Gastrocnemius medialis (tissue), 4 donors: ENCODE results near the gene MYO18B. TPM values are rescaled to one million over a fixed set of nuclear protein-coding genes. Genes with fewer than 3 reads are reported as not detected.
A peak's percentile ranks its signal among the peaks of the same experiment; 100 is the strongest.

Source experiments
- ATAC-seq, 2 donors: fragments of 150-250 bp; one replicate each; pipeline ENCODE4 v1.9.1; 2016
- DNase-seq, 2 donors: peaks; one replicate each; pipeline ENCODE4 v3.0.0-alpha.2; 2019
- H3K27ac ChIP-seq, 4 donors: fragments of 200-600 bp; sonication (generic); 1 replicate in 1 of 4; 2 replicates in 3 of 4; pipeline ENCODE4 v1.5.1; 2016 to 2018; ENCODE audit warnings: mild to moderate bottlenecking in 2 of 4, moderate library complexity in 1 of 4
- H3K27me3 ChIP-seq, 3 donors: fragments of 200-600 bp; sonication (generic) in 2 of 3; 1 replicate in 1 of 3; 2 replicates in 2 of 3; pipeline versions ENCODE4 v1.5.1 to v1.6.0; 2016 to 2019; ENCODE audit warnings: mild to moderate bottlenecking in 1 of 3, moderate library complexity in 1 of 3
- H3K36me3 ChIP-seq, 2 donors: fragments of 200-600 bp; sonication (generic) in 1 of 2; one replicate each; pipeline ENCODE4 v1.5.1; 2017 to 2018
- H3K4me1 ChIP-seq, 2 donors: fragments of 200-600 bp; sonication (generic) in 1 of 2; one replicate each; pipeline ENCODE4 v1.5.1; 2016 to 2017; ENCODE audit warnings: mild to moderate bottlenecking in 2 of 2
- H3K4me3 ChIP-seq, 4 donors: fragments of 200-600 bp; sonication (generic) in 3 of 4; 1 replicate in 1 of 4; 2 replicates in 3 of 4; pipeline ENCODE4 v1.5.1; 2016 to 2019; ENCODE audit warnings: mild to moderate bottlenecking in 2 of 4
- H3K9me3 ChIP-seq, 3 donors: fragments of 200-600 bp; sonication (generic) in 2 of 3; 1 replicate in 1 of 3; 2 replicates in 2 of 3; pipeline ENCODE4 v1.5.1; 2016 to 2019
- POLR2A ChIP-seq, 2 donors: fragments of 450-650 bp; IDR thresholded peaks; one replicate each; pipeline ENCODE4 v1.6.1; 2017; ENCODE audit warnings: antibody characterized with exemption in 2 of 2, mild to moderate bottlenecking in 2 of 2, moderate library complexity in 2 of 2
- in situ Hi-C, 4 donors: fragments of 200-750 bp; cut with MboI; loops; one replicate each; pipeline versions ENCODE4 v1.15.0 to v1.8.0; 2017; ENCODE audit warnings: low sequenced_read_pairs in 4 of 4
- intact Hi-C: fragments of 100-400 bp; cut with DNase I; formaldehyde crosslinking; loops from one replicate; pipeline ENCODE4 v1.15.1; 2023; ENCODE audit warnings: low total_unique reads
- total RNA-seq, 4 donors: library from RNA; depleted of rRNA; stranded (reverse); fragments of >200 nt; gene quantifications; one replicate each; pipeline versions ENCODE4 v1.1.0 to v1.2.3, GENCODE V29; 2016
- TF ChIP-seq, protein P1 (sequence below), 5 experiments: fragments of 450-650 bp in 3 of 5; fragments of 200-600 bp in 2 of 5; sonication (generic) in 2 of 5; IDR thresholded peaks in 4 of 5; conservative IDR thresholded peaks in 1 of 5; 1 replicate in 4 of 5; 2 replicates in 1 of 5; pipeline ENCODE4 v1.5.1; 2016 to 2019; ENCODE audit warnings: antibody characterized with exemption in 5 of 5, mild to moderate bottlenecking in 3 of 5, moderate library complexity in 3 of 5

The MYO18B gene
- total RNA-seq, 4 donors from 2014 or later, result 273 to 408 (median 362) TPM

GRCh38 chr22:25881210-25881755 is 139.3 kb downstream of the MYO18B start:
- no peak overlapping the region for H3K4me3 ChIP-seq
- in situ Hi-C loops, result no loop called here

GRCh38 chr22:25882360-25882759 is 140.4 kb downstream of the MYO18B start:
- in situ Hi-C loops (no loop called here), intact Hi-C loops (no loop called here)
- Histone ChIP-seq H3K36me3 (peaks cover 0 to 53% of the 10 kb centered on the region in 2 donors), H3K4me3 (no peak overlapping the region), H3K9me3 (no peaks in the 10 kb centered on the region), H3K4me1 (no peaks in the 10 kb centered on the region), H3K27me3 (no peaks in the 10 kb centered on the region), H3K27ac (no peak overlapping the region)
- no peak for DNase-seq
- ATAC-seq, result no peak
- no peak for TF ChIP-seq POLR2A (IDR thresholded peaks at IDR 0.05)
- TF ChIP-seq, protein P1, sequence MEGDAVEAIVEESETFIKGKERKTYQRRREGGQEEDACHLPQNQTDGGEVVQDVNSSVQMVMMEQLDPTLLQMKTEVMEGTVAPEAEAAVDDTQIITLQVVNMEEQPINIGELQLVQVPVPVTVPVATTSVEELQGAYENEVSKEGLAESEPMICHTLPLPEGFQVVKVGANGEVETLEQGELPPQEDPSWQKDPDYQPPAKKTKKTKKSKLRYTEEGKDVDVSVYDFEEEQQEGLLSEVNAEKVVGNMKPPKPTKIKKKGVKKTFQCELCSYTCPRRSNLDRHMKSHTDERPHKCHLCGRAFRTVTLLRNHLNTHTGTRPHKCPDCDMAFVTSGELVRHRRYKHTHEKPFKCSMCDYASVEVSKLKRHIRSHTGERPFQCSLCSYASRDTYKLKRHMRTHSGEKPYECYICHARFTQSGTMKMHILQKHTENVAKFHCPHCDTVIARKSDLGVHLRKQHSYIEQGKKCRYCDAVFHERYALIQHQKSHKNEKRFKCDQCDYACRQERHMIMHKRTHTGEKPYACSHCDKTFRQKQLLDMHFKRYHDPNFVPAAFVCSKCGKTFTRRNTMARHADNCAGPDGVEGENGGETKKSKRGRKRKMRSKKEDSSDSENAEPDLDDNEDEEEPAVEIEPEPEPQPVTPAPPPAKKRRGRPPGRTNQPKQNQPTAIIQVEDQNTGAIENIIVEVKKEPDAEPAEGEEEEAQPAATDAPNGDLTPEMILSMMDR (IDR thresholded peaks at IDR 0.05 in 4 of 5, conservative IDR thresholded peaks at IDR 0.05 in 1 of 5), result no peak

More at GRCh38 chr22:25881210-25881755, 139.3 kb downstream of the MYO18B start:
- TF ChIP-seq POLR2A (IDR thresholded peaks at IDR 0.05), result no peak
- TF ChIP-seq, protein P1 (IDR thresholded peaks at IDR 0.05 in 4 of 5, conservative IDR thresholded peaks at IDR 0.05 in 1 of 5), result no peak
- Histone ChIP-seq H3K4me1 (no peaks in the 10 kb centered on the region), H3K27me3 (no peaks in the 10 kb centered on the region), H3K36me3 (peaks cover 0 to 60% of the 10 kb centered on the region in 2 donors), H3K27ac (no peak overlapping the region), H3K9me3 (no peaks in the 10 kb centered on the region)
- no peak for ATAC-seq
- intact Hi-C loops, result no loop called here
- no peak for DNase-seq

- TF ChIP-seq, protein P1 (IDR thresholded peaks at IDR 0.05 in 4 of 5, conservative IDR thresholded peaks at IDR 0.05 in 1 of 5), result no peak
- no peak for TF ChIP-seq POLR2A (IDR thresholded peaks at IDR 0.05)
- Histone ChIP-seq H3K36me3 (peaks cover 0 to 44% of the 10 kb centered on the region in 2 donors), H3K4me1 (no peaks in the 10 kb centered on the region), H3K27me3 (no peaks in the 10 kb centered on the region), H3K9me3 (no peaks in the 10 kb centered on the region), H3K27ac (no peak overlapping the region), H3K4me3 (no peak overlapping the region)
- ATAC-seq, result no peak
- DNase-seq, result no peak
- in situ Hi-C loops, result no loop called here
- intact Hi-C loops, result no loop called here
These were observed 141.6 kb downstream of the MYO18B start for GRCh38 chr22:25883482-25884033.

- no peaks in the 10 kb centered on the region for H3K4me1 ChIP-seq
- DNase-seq (no peak), ATAC-seq (peak; percentile 52 to 60)
- intact Hi-C loops, result no loop called here
- no peaks in the 10 kb centered on the region for H3K9me3 ChIP-seq
- H3K4me3 ChIP-seq, result no peak overlapping the region
- in situ Hi-C loops, result no loop called here
- H3K27ac ChIP-seq, result peak overlapping the region in 1 of 4 donors; percentile 22
- peaks cover 0 to 38% of the 10 kb centered on the region in 2 donors for H3K36me3 ChIP-seq
- no peaks in the 10 kb centered on the region for H3K27me3 ChIP-seq
- TF ChIP-seq, protein P1 (IDR thresholded peaks at IDR 0.05 in 4 of 5, conservative IDR thresholded peaks at IDR 0.05 in 1 of 5), result no peak
- TF ChIP-seq POLR2A (IDR thresholded peaks at IDR 0.05), result no peak
These were observed 142.1 kb downstream of the MYO18B start for GRCh38 chr22:25884121-25884520.
